Liver (tissue), 9 donors: Measurements from ENCODE around the gene LRRC25. TPM values are rescaled to one million over a fixed set of nuclear protein-coding genes. Genes with fewer than 3 reads are reported as not detected.

ENCODE experiments used
- DNase-seq: peaks from one replicate; pipeline ENCODE4 v3.0.0-alpha.2; 2017; ENCODE audit warnings: low spot score
- H3K27ac ChIP-seq, 2 donors: one replicate each; pipeline ENCODE4 v1.7.0; 2013; ENCODE audit warnings: inconsistent platforms in 2 of 2, low read length in 2 of 2, control low read depth in 1 of 2, low read depth in 1 of 2, mild to moderate bottlenecking in 1 of 2
- H3K27me3 ChIP-seq, 4 donors: one replicate each; pipeline versions ENCODE4 v1.6.1 to v1.7.0; 2013; ENCODE audit warnings: low read length in 3 of 4, inconsistent platforms in 1 of 4, mild to moderate bottlenecking in 1 of 4, moderate library complexity in 1 of 4; ENCODE audit not compliant: control insufficient read depth in 4 of 4, insufficient read depth in 4 of 4
- H3K36me3 ChIP-seq, 4 donors: one replicate each; pipeline versions ENCODE4 v1.6.1 to v1.7.0; 2013; ENCODE audit warnings: low read length in 3 of 4, mild to moderate bottlenecking in 3 of 4, low read depth in 1 of 4, moderate library complexity in 1 of 4; ENCODE audit not compliant: control insufficient read depth in 4 of 4, insufficient read depth in 3 of 4
- H3K4me1 ChIP-seq, 4 donors: one replicate each; pipeline versions ENCODE4 v1.6.1 to v1.7.0; 2013; ENCODE audit warnings: low read length in 3 of 4, mild to moderate bottlenecking in 3 of 4, moderate library complexity in 1 of 4; ENCODE audit not compliant: control insufficient read depth in 4 of 4, insufficient read depth in 4 of 4
- H3K4me3 ChIP-seq, 3 donors: one replicate each; pipeline versions ENCODE4 v1.6.1 to v1.7.0; 2013; ENCODE audit warnings: low read length in 3 of 3, control low read depth in 1 of 3, low read depth in 1 of 3, mild to moderate bottlenecking in 1 of 3
- H3K9ac ChIP-seq, 2 donors: one replicate each; pipeline ENCODE4 v1.7.0; 2013; ENCODE audit warnings: low read length in 2 of 2, mild to moderate bottlenecking in 2 of 2, moderate library complexity in 2 of 2, control low read depth in 1 of 2, low read depth in 1 of 2
- H3K9me3 ChIP-seq, 4 donors: one replicate each; pipeline versions ENCODE4 v1.6.1 to v1.7.0; 2013; ENCODE audit warnings: low read length in 3 of 4; ENCODE audit not compliant: control insufficient read depth in 4 of 4
- ATF3 ChIP-seq: IDR thresholded peaks from 2 replicates; pipeline ENCODE4 v1.6.1; 2016; ENCODE audit warnings: antibody characterized with exemption
- CTCF ChIP-seq: fragments of 150-350 bp; IDR thresholded peaks from 2 replicates; pipeline ENCODE4 v1.5.1; 2017; ENCODE audit warnings: improper control_type of control experiment, low read depth, low read length; ENCODE audit not compliant: missing input control
- EGR1 ChIP-seq, 2 donors: IDR thresholded peaks; 2 replicates each; pipeline ENCODE4 v1.6.1; 2016 to 2018; ENCODE audit warnings: antibody characterized with exemption in 2 of 2, low read depth in 2 of 2
- FOXA1 ChIP-seq: IDR thresholded peaks from 2 replicates; pipeline ENCODE4 v1.6.1; 2016; ENCODE audit warnings: antibody characterized with exemption
- FOXA2 ChIP-seq: IDR thresholded peaks from 2 replicates; pipeline ENCODE4 v1.6.1; 2016; ENCODE audit warnings: antibody characterized with exemption
- GABPA ChIP-seq, 2 donors: IDR thresholded peaks in 1 of 2; conservative IDR thresholded peaks in 1 of 2; 2 replicates each; pipeline ENCODE4 v1.6.1; 2016; ENCODE audit warnings: antibody characterized with exemption in 2 of 2, mild to moderate bottlenecking in 1 of 2, moderate library complexity in 1 of 2
- HNF4A ChIP-seq, 2 donors: conservative IDR thresholded peaks; 2 replicates each; pipeline ENCODE4 v1.6.1; 2016; ENCODE audit warnings: antibody characterized with exemption in 2 of 2, mild to moderate bottlenecking in 2 of 2
- HNF4G ChIP-seq: IDR thresholded peaks from 2 replicates; pipeline ENCODE4 v1.6.1; 2016; ENCODE audit warnings: antibody characterized with exemption
- JUND ChIP-seq, 2 donors: IDR thresholded peaks; 2 replicates each; pipeline ENCODE4 v1.6.1; 2016; ENCODE audit warnings: antibody characterized with exemption in 2 of 2
- MAX ChIP-seq: IDR thresholded peaks from 2 replicates; pipeline ENCODE4 v1.6.1; 2016; ENCODE audit warnings: antibody characterized with exemption
- NR2F2 ChIP-seq: IDR thresholded peaks from 2 replicates; pipeline ENCODE4 v1.6.1; 2016; ENCODE audit warnings: antibody characterized with exemption
- RAD21 ChIP-seq, 2 donors: IDR thresholded peaks; 2 replicates each; pipeline ENCODE4 v1.6.1; 2016; ENCODE audit warnings: antibody characterized with exemption in 2 of 2, mild to moderate bottlenecking in 2 of 2
- REST ChIP-seq: IDR thresholded peaks from 2 replicates; pipeline ENCODE4 v1.6.1; 2016; ENCODE audit warnings: antibody characterized with exemption, mild to moderate bottlenecking
- RXRA ChIP-seq, 2 donors: IDR thresholded peaks; 2 replicates each; pipeline ENCODE4 v1.6.1; 2017 to 2018; ENCODE audit warnings: antibody characterized with exemption in 2 of 2, mild to moderate bottlenecking in 1 of 2
- SP1 ChIP-seq: IDR thresholded peaks from 2 replicates; pipeline ENCODE4 v1.6.1; 2018; ENCODE audit warnings: antibody characterized with exemption, mild to moderate bottlenecking
- TAF1 ChIP-seq: conservative IDR thresholded peaks from 2 replicates; pipeline ENCODE4 v1.6.1; 2016; ENCODE audit warnings: antibody characterized with exemption, mild to moderate bottlenecking
- YY1 ChIP-seq: IDR thresholded peaks from 2 replicates; pipeline ENCODE4 v1.6.1; 2016; ENCODE audit warnings: antibody characterized with exemption, mild to moderate bottlenecking
- WGBS: extraction: QIAGEN DNeasy Blood & Tissue Kit; methylation state at CpG from one replicate; pipeline ENCODE4 v1.1.7; 2013; 5-methylcytosine and 5-hydroxymethylcytosine counted together
- polyA plus RNA-seq, 2 donors: library from polyadenylated mRNA; stranded (reverse) in 1 of 2; unstranded in 1 of 2; fragments of 200-250 nt in 1 of 2; fragments of >200 nt in 1 of 2; fragmentation: Nextera tagmentation in 1 of 2; extraction: Ambion mirVana in 1 of 2; gene quantifications; one replicate each; pipeline versions ENCODE4 v1.2.1 to v1.2.3, GENCODE V29; 2013 to 2015
- total RNA-seq, 2 donors: library from RNA; depleted of rRNA; stranded (reverse); fragments of >200 nt; gene quantifications; one replicate each; pipeline ENCODE4 v1.2.3, GENCODE V29; 2014
- TF ChIP-seq, protein P1 (sequence below): IDR thresholded peaks from 2 replicates; pipeline ENCODE4 v1.6.1; 2016; ENCODE audit warnings: antibody characterized with exemption
- donor health status: healthy.
- donor health status: healthy.
- donor health status: healthy.
- donor health status: healthy.
- donor health status: healthy.

The LRRC25 gene
- total and polyA plus RNA-seq, 4 donors = 2.3 to 13.4 (median 6.9) TPM

DNA sequence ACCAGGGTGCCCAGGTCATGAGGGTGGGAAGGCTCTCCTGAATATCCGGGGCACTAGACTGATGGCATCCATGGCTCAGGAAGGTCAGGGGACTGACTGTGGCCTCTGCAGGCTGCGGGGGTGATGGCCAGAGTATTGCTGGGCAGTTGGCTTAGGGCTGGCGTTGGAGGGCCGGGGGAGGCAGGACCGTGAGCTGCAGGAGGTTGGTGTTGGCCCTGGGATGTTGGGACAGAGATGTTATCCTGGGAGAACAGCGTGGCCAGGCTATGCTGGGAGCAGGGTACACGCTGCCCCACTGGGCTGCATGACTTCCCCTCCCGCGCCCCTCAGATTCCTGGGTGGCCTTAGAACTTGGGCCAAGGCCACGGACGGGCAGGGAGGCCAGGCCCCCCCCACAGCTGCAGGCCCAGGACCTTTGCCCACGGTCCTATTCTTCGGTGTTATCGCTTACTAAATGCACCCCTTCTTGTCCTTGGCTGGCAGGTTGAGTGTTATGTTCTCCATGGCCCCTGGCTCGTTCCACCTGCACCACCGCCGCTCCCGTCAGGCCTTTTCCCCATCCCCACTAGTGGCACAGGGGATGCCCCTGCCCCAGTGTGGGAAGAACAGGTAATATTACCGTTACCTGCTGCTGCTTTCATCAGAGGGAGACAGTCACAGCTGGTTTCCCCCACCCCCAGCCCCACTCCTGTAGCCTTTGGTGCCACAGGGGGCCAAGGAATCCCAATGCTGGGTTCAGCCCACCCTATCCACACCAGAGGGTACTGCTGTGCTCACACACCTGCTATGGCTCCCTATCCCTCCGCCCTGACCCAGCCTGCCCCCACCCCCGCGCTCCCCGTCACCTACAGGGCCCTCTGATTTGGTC, 43.7 kb upstream of the LRRC25 start:
- Histone ChIP-seq H3K27me3 (no peaks in the 10 kb centered on the region), H3K36me3 (peaks cover 4 to 24% (median 12%) of the 10 kb centered on the region in 4 donors), H3K27ac (no peak overlapping the region), H3K9ac (no peak overlapping the region), H3K4me3 (no peak overlapping the region), H3K9me3 (no peaks in the 10 kb centered on the region), H3K4me1 (peaks cover 3 to 26% (median 8%) of the 10 kb centered on the region in 4 donors)
- WGBS = 82% methylated on average over 23 of the region's 23 CpGs
- no peak for DNase-seq
- TF ChIP-seq YY1 (no peak), HNF4G (no peak), CTCF (no peak), RXRA (IDR thresholded peaks at IDR 0.05) (no peak), RAD21 (IDR thresholded peaks at IDR 0.05) (no peak), JUND (IDR thresholded peaks at IDR 0.05) (no peak), GABPA (IDR thresholded peaks at IDR 0.05 in 1 of 2, conservative IDR thresholded peaks at IDR 0.05 in 1 of 2) (no peak), EGR1 (IDR thresholded peaks at IDR 0.05; ENCODE audit: low read depth in 2 of 2) (no peak), FOXA1 (no peak), REST (no peak), HNF4A (conservative IDR thresholded peaks at IDR 0.05) (no peak), MAX (no peak), TAF1 (no peak), SP1 (no peak), NR2F2 (no peak), FOXA2 (no peak), ATF3 (no peak)
- TF ChIP-seq, protein P1, sequence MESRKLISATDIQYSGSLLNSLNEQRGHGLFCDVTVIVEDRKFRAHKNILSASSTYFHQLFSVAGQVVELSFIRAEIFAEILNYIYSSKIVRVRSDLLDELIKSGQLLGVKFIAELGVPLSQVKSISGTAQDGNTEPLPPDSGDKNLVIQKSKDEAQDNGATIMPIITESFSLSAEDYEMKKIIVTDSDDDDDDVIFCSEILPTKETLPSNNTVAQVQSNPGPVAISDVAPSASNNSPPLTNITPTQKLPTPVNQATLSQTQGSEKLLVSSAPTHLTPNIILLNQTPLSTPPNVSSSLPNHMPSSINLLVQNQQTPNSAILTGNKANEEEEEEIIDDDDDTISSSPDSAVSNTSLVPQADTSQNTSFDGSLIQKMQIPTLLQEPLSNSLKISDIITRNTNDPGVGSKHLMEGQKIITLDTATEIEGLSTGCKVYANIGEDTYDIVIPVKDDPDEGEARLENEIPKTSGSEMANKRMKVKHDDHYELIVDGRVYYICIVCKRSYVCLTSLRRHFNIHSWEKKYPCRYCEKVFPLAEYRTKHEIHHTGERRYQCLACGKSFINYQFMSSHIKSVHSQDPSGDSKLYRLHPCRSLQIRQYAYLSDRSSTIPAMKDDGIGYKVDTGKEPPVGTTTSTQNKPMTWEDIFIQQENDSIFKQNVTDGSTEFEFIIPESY = no peak
